Erythroblast (primary cell): ENCODE measurements around the gene UBE2L6.

Source experiments
- GATA1 ChIP-seq: IDR thresholded peaks from 2 replicates; pipeline ENCODE4 v1.6.1; 2011; ENCODE audit warnings: low read depth, mild to moderate bottlenecking, control low read depth, low read length, moderate library complexity
- POLR2A ChIP-seq: IDR thresholded peaks from 2 replicates; pipeline ENCODE4 v1.6.1; 2011; ENCODE audit warnings: mild to moderate bottlenecking, low read length

- TF ChIP-seq POLR2A, result no peak
- TF ChIP-seq GATA1, result no peak
Observed at GRCh38 chr11:57610170-57610569, 42.7 kb upstream of the UBE2L6 start.
